ENCODE results near the gene COPS4.
A peak's percentile ranks its signal among the peaks of the same experiment; 100 is the strongest.
"Not testable (repeated sequence)": the region's sequence is repeated elsewhere in the genome, so short reads cannot be mapped to it uniquely, and the experiment has no call there.

Gene COPS4

GRCh38 chr4:83034630-83035494, at the start of gene COPS4:
COPS4 (plus strand) TSS chr4:83035183; CDS start chr4:83035225, 42 bp downstream.
- peak; percentile 92 for DNase-seq

- not testable (repeated sequence) for DNase-seq
Measured at GRCh38 chr4:82987519-82987918, 47.5 kb upstream of the COPS4 start.

GRCh38 chr4:82988323-82988832, 46.6 kb upstream of the COPS4 start:
- no peak for DNase-seq

GRCh38 chr4:82989575-82990429, 45.2 kb upstream of the COPS4 start:
- no peak for DNase-seq

GRCh38 chr4:82994834-82995233, 40.1 kb upstream of the COPS4 start:
- DNase-seq = no peak

DNA sequence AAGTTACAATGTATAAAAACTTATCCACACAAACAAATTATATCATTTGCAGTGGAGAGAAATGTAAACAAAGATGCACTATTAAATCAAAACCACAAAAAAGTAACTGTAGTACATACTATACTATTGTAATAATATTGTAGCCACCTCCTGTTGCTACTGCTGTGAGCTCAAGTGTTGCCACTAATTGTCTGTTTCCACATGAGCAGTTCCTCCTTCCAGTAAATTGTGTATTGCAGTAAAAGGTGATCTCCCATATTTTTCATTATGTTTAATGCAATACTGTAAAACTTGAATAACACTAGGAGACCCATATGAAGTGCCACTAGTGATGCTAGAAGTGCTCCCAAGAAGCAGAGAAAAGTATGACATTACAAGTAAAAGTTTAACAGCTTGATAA, 36.1 kb upstream of the COPS4 start:
- no peak for DNase-seq

DNA sequence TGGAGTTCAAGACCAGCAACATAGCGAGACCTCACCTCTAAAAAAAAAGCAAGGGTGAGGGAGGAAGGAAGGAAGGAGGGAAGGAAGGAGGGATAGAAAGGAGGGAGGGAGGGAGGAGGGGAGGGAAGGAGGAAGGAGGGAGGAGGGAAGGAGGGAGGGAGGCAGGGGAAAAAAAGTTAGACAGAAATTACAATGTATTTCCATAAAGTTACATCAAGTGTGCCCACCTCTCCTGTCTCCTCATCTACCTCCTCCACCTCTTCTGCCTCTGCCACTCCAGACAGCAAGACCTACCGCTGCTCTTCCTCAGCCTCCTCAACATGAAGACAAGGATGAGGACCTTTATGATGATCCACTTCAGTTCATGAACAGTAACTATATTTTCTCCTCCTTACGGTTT, 32.7 kb upstream of the COPS4 start:
- DNase-seq = no peak

- DNase-seq = not testable (repeated sequence)
Measured at GRCh38 chr4:83003044-83003791, 31.8 kb upstream of the COPS4 start.

DNA sequence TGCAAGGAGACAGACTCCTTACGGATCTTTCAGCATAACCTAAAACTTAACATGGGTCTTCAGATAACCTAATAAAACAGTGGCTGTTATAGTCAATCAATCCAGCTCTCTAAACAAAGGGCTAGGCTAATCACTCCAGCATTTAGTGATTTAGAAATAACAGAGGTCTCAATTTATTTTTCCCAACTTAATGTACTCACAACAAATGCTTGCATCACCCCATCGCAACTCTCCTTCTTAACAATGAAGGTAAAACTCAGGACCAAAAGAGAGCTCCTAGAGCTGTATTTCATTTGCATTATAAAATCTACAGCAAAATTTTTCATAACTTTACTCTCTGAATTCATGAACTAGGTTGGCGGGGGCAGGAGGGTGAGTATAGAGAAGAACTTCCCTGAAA, 25.5 kb upstream of the COPS4 start:
- no peak for DNase-seq

GRCh38 chr4:83010111-83010521, 24.9 kb upstream of the COPS4 start:
- DNase-seq = no peak

- peak; percentile 85 for DNase-seq
Measured at GRCh38 chr4:83010522-83011318, 24.3 kb upstream of the COPS4 start, which contains the start of gene LIN54. LIN54 (minus strand) TSS chr4:83010823; CDS start chr4:82984844, 25,979 bp downstream.

DNA sequence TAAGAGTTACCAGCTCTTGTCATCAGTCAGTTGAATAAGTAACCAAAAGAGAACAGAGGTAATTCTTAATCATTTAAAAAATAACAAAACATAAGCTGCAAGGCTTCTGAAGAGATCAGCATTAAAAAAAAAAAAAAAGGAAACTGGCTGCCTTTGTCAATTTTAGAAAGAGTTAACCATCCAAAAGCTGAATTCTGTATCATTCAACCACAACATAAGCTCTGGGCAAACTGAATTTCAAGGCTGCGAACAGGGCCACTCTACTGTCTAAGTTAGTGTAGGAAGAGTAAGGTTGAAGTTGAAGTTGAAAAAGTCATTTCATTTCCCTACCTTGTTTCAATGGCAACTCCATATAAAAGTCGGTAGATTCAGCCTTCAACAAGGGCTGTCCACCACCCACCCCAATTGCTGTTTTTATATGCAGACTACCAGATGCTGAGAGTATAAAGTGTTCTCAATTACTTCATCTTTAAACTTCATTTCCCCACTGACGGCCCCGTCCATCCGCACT, 23.2 kb upstream of the COPS4 start:
- DNase-seq = no peak

DNA sequence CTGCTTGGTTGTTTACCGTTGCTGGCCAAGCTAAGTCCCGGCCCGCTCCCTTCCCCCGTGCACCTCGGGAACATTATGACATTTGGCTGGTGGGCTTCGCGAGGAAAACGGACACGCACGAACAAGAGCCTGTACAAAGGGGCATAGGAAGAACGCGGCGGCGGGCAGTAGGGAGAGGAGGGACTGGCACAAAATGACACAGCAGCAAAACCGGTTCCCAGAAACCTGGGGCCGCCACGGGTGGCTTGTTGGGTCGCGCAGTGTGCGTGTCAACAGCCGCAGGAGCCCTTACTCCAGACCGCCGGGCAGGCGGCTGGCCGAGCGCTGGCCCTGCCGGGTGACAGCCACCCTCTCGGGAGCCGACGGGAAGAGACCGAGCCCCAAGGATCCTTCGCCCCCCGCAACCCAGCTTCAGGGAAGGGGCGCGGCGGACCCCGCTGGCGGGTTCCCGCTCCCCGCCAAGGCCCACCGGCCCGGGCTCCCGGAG, 22.7 kb upstream of the COPS4 start:
- DNase-seq = peak; percentile 7

DNA sequence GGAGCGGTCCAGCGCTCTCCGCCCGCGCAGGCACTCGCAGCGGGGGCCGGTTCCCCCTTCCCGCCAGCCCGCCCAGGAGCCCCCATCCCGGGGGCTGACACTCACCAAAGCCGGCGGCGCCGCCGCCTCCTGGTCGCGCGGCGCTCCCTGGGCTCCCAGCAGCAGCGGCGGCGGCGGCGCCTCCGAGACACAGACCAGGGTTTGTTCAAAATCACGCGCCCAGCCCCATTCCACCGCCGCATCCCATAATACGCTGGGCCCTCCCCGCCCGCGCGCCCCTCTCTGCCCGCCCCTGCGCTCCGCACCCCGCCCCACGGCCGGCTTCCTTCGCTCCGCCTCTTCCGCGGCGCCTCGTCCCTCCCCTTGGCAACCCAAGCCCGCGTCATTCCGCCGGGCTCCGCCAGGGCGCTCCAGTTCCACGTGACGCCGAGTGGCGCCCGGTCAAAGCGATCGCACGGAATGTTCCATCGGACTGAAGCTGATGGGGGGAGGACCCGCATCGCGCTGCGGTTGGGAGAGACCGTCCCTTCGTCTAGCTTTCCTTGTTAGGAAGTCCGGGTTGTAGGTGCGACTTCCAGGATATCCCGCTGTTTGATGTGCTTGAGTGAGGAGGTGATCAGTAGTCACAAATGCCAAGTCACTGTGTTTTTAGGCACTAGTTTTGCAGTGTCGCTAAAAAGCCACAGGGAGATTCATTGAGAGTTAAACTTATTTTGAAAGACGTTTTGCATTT, 22.1 kb upstream of the COPS4 start:
- DNase-seq = peak; percentile 96

- DNase-seq = no peak
Measured at GRCh38 chr4:83013420-83013867, 21.5 kb upstream of the COPS4 start.

GRCh38 chr4:83013902-83014301, 21.1 kb upstream of the COPS4 start:
- DNase-seq = no peak

GRCh38 chr4:83019794-83020494, 15.0 kb upstream of the COPS4 start:
- no peak for DNase-seq

GRCh38 chr4:83022724-83023450, 12.1 kb upstream of the COPS4 start:
- no peak for DNase-seq

DNA sequence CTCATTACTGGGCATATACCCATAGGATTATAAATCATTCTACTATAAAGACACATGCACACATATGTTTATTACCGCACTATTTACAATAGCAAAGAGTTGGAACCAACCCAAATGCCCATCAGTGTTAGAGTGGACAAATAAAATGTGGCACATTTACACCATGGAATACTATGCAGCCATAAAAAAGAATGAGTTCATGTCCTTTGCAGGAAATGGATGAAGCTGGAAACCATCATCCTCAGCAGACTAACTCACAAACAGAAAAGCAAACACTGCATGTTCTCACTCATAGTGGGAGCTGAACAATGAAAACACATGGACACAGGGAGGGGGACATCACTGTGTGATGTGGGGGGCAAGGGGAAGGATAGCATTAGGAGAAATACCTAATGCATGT, 11.4 kb upstream of the COPS4 start:
- DNase-seq = not testable (repeated sequence)
